Nephron (organoid): ENCODE data around the gene SFRP2.

Source experiments
- H3K27ac Mint-ChIP-seq, 3 experiments: 2 replicates each; pipeline ENCODE4 v1.8.0; 2020; ENCODE audit warnings: mixed read lengths in 3 of 3, mild to moderate bottlenecking in 2 of 3, moderate library complexity in 1 of 3
- H3K27me3 Mint-ChIP-seq: 2 replicates; pipeline ENCODE4 v1.8.0; 2021; ENCODE audit warnings: low read depth, mild to moderate bottlenecking, moderate library complexity, mixed read lengths
- H3K36me3 Mint-ChIP-seq: 2 replicates; pipeline ENCODE4 v1.8.0; 2020; ENCODE audit warnings: low read depth, mixed read lengths
- H3K4me1 Mint-ChIP-seq: 2 replicates; pipeline ENCODE4 v1.8.0; 2020; ENCODE audit warnings: mixed read lengths
- H3K4me3 Mint-ChIP-seq, 3 experiments: 2 replicates each; pipeline ENCODE4 v1.8.0; 2020; ENCODE audit warnings: mild to moderate bottlenecking in 3 of 3, mixed read lengths in 3 of 3, moderate library complexity in 2 of 3
- H3K9me3 Mint-ChIP-seq: 2 replicates; pipeline ENCODE4 v1.8.0; 2020; ENCODE audit warnings: mixed read lengths
- TF ChIP-seq, protein P1 (sequence below), 3 experiments: fragments of 200-600 bp; sonication (generic); IDR thresholded peaks; one replicate each; pipeline ENCODE4 v1.5.0; 2021; ENCODE audit warnings: antibody characterized with exemption in 3 of 3; ENCODE audit not compliant: unreplicated experiment in 3 of 3

Gene SFRP2

GRCh38 chr4:153788413-153789276 is at the start of gene SFRP2:
TSS of gene SFRP2 (minus strand) at chr4:153789083. CDS start at chr4:153788835, 248 bp downstream.
- H3K4me3 Mint-ChIP-seq = peak within 1 kb of the TSS; percentile 95 to 99 (median 97)
- TF ChIP-seq, protein P1, sequence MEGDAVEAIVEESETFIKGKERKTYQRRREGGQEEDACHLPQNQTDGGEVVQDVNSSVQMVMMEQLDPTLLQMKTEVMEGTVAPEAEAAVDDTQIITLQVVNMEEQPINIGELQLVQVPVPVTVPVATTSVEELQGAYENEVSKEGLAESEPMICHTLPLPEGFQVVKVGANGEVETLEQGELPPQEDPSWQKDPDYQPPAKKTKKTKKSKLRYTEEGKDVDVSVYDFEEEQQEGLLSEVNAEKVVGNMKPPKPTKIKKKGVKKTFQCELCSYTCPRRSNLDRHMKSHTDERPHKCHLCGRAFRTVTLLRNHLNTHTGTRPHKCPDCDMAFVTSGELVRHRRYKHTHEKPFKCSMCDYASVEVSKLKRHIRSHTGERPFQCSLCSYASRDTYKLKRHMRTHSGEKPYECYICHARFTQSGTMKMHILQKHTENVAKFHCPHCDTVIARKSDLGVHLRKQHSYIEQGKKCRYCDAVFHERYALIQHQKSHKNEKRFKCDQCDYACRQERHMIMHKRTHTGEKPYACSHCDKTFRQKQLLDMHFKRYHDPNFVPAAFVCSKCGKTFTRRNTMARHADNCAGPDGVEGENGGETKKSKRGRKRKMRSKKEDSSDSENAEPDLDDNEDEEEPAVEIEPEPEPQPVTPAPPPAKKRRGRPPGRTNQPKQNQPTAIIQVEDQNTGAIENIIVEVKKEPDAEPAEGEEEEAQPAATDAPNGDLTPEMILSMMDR (IDR thresholded peaks at IDR 0.05; ENCODE audit: unreplicated experiment in 3 of 3) = no peak
- peaks cover 74% of the 10 kb centered on the region for H3K27me3 Mint-ChIP-seq
- H3K9me3 Mint-ChIP-seq = no peaks in the 10 kb centered on the region
- peaks cover 16% of the 10 kb centered on the region for H3K36me3 Mint-ChIP-seq
- peak within 1 kb of the TSS; percentile 84 to 95 (median 88) for H3K27ac Mint-ChIP-seq
- peaks cover 56% of the 10 kb centered on the region for H3K4me1 Mint-ChIP-seq

DNA sequence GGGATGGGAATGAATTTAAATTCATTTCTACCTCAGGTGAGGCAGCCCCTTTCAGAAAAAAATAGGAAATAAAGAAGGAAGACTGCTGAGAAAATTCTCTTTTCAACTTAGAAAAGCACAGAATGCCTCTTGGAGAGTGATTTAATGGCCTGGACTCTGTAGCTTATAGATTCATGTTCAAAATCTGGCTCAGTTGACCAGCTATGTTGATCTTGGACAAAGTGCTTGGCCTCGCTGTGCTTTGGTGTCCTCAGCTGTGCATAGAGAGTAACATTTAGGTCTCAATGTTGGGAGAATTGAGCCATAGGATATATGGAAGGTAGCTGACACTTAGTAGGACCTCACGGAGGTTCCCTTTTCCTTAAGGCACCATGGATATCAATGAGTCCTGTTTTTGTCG is 49.7 kb upstream of the SFRP2 start:
- TF ChIP-seq, protein P1 (IDR thresholded peaks at IDR 0.05; ENCODE audit: unreplicated experiment in 3 of 3) = no peak
- Mint-ChIP-seq H3K4me1 (peaks cover 6% of the 10 kb centered on the region), H3K36me3 (no peaks in the 10 kb centered on the region), H3K9me3 (no peaks in the 10 kb centered on the region), H3K27me3 (no peaks in the 10 kb centered on the region), H3K4me3 (no peak overlapping the region), H3K27ac (peak overlapping the region in 1 of 3 experiments; percentile 84)

DNA sequence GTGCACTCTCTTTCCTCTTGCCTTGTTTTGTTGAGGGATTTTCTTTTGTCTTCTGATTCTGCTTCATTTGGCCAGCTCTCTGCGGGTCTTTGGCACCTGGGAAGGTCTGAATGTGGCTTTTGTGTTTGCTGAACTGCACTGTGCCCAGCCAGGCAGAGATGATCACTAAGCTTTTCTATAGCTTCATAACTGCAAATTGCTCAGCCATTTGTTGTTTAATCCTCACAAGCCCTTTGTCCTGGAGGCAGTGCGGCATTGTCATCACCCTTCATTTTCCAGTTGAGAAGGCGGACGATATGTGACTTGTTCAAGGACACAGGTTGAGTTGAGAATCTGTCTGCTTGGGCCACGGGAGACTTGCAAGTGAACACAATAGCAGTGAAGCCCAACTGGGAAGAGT is 46.0 kb upstream of the SFRP2 start:
- Mint-ChIP-seq H3K27ac (no peak overlapping the region), H3K9me3 (no peaks in the 10 kb centered on the region), H3K4me3 (no peak overlapping the region), H3K36me3 (no peaks in the 10 kb centered on the region), H3K4me1 (peaks cover 26% of the 10 kb centered on the region), H3K27me3 (no peaks in the 10 kb centered on the region)
- TF ChIP-seq, protein P1 (IDR thresholded peaks at IDR 0.05; ENCODE audit: unreplicated experiment in 3 of 3) = no peak

- Mint-ChIP-seq H3K27me3 (no peaks in the 10 kb centered on the region), H3K27ac (peak overlapping the region in 2 of 3 experiments; percentile 72 to 95), H3K9me3 (peaks cover 4% of the 10 kb centered on the region), H3K4me1 (peaks cover 20% of the 10 kb centered on the region), H3K4me3 (no peak overlapping the region), H3K36me3 (peaks cover 4% of the 10 kb centered on the region)
- TF ChIP-seq, protein P1 (IDR thresholded peaks at IDR 0.05; ENCODE audit: unreplicated experiment in 3 of 3) = no peak
Observed at GRCh38 chr4:153832720-153833287, 43.9 kb upstream of the SFRP2 start.

DNA sequence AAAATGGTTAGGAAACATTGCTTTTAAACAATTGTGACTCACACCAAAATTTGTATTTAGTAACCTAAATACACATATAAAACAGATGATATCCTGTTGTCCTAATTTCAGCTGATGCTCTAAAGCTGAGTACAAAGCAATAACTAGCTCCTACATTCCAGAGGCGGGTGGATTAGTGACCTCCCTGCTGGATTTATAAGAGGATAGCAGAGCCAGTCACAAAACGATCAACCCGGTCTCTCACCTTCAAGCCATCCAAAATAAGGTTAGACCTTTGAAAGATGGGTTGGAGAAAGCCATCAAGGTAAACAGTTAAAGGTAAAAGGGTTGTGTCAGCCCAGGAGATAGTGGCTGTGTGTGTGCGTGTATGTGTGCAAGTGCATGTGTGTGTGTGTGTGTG is 43.2 kb upstream of the SFRP2 start:
- TF ChIP-seq, protein P1 (IDR thresholded peaks at IDR 0.05; ENCODE audit: unreplicated experiment in 3 of 3) = no peak
- peaks cover 20% of the 10 kb centered on the region for H3K4me1 Mint-ChIP-seq
- H3K9me3 Mint-ChIP-seq = peaks cover 4% of the 10 kb centered on the region
- H3K27me3 Mint-ChIP-seq = no peaks in the 10 kb centered on the region
- peaks cover 4% of the 10 kb centered on the region for H3K36me3 Mint-ChIP-seq
- H3K27ac Mint-ChIP-seq = peak overlapping the region; percentile 51 to 95 (median 72)
- no peak overlapping the region for H3K4me3 Mint-ChIP-seq
